WTC11 (cell line): ENCODE measurements around the gene FAM3D.

Experiments
- AFF4 ChIP-seq: sonication (generic); formaldehyde crosslinking; IDR thresholded peaks from 2 replicates; pipeline ENCODE4 v1.8.1; 2023; ENCODE audit warnings: mild to moderate bottlenecking, missing genetic modification reagents, borderline replicate concordance
- ATF3 ChIP-seq: sonication (generic); formaldehyde crosslinking; conservative IDR thresholded peaks from 2 replicates; pipeline ENCODE4 v1.8.1; 2022; ENCODE audit warnings: mild to moderate bottlenecking, missing genetic modification reagents
- CREM ChIP-seq: sonication (generic); formaldehyde crosslinking; IDR thresholded peaks from 2 replicates; pipeline ENCODE4 v1.8.1; 2022; ENCODE audit warnings: mild to moderate bottlenecking, missing genetic modification reagents, moderate library complexity
- CTCF ChIP-seq: fragments of 200-600 bp; IDR thresholded peaks from 2 replicates; pipeline ENCODE4 v1.8.0; 2022; ENCODE audit warnings: antibody characterized with exemption
- ETV6 ChIP-seq: sonication (generic); formaldehyde crosslinking; IDR thresholded peaks from 2 replicates; pipeline ENCODE4 v1.8.1; 2022; ENCODE audit warnings: mild to moderate bottlenecking, missing genetic modification reagents
- FOXK1 ChIP-seq: sonication (generic); formaldehyde crosslinking; IDR thresholded peaks from 2 replicates; pipeline ENCODE4 v1.8.0; 2022; ENCODE audit warnings: mild to moderate bottlenecking, moderate library complexity, missing genetic modification reagents
- GRHL2 ChIP-seq: fragments of 250-450 bp; sonication (Bioruptor Pico); IDR thresholded peaks from 2 replicates; pipeline ENCODE4 v1.8.0; 2022; ENCODE audit warnings: mild to moderate bottlenecking, moderate library complexity; ENCODE audit not compliant: insufficient replicate concordance, severe bottlenecking
- MAX ChIP-seq: sonication (generic); formaldehyde crosslinking; IDR thresholded peaks from 2 replicates; pipeline ENCODE4 v1.8.0; 2022; ENCODE audit warnings: mild to moderate bottlenecking, missing genetic modification reagents
- NFATC4 ChIP-seq: fragments of 250-450 bp; sonication (Bioruptor Pico); IDR thresholded peaks from 2 replicates; pipeline ENCODE4 v1.9.0; 2021; ENCODE audit warnings: mild to moderate bottlenecking
- NFYB ChIP-seq: sonication (generic); formaldehyde crosslinking; conservative IDR thresholded peaks from 2 replicates; pipeline ENCODE4 v1.8.0; 2022; ENCODE audit warnings: low read depth, missing genetic modification reagents
- SMAD4 ChIP-seq: sonication (generic); formaldehyde crosslinking; IDR thresholded peaks from 2 replicates; pipeline ENCODE4 v1.8.0; 2022; ENCODE audit warnings: mild to moderate bottlenecking, missing genetic modification reagents
- STAT6 ChIP-seq: sonication (generic); formaldehyde crosslinking; conservative IDR thresholded peaks from 2 replicates; pipeline ENCODE4 v1.8.1; 2023; ENCODE audit warnings: mild to moderate bottlenecking, low read depth, missing genetic modification reagents, moderate library complexity
- ZNF425 ChIP-seq: fragments of 250-450 bp; sonication (Bioruptor Pico); conservative IDR thresholded peaks from 2 replicates; pipeline ENCODE4 v1.9.0; 2021; ENCODE audit warnings: mild to moderate bottlenecking

GRCh38 chr3:58708116-58708791 lies 41.7 kb upstream of the FAM3D start:
- TF ChIP-seq CTCF, result no peak
- no peak for TF ChIP-seq CREM
- TF ChIP-seq AFF4 (CRISPR knock-in tag), result no peak
- TF ChIP-seq ATF3 (CRISPR knock-in tag), result no peak
- no peak for TF ChIP-seq MAX
- no peak for TF ChIP-seq STAT6
- no peak for TF ChIP-seq SMAD4 (CRISPR knock-in tag)
- TF ChIP-seq NFATC4 (CRISPR knock-in tag), result no peak
- TF ChIP-seq FOXK1 (CRISPR knock-in tag), result no peak
- no peak for TF ChIP-seq GRHL2 (CRISPR knock-in tag)
- TF ChIP-seq ETV6 (CRISPR knock-in tag), result no peak
- TF ChIP-seq ZNF425 (CRISPR knock-in tag), result no peak
- no peak for TF ChIP-seq NFYB (CRISPR knock-in tag)
